SK-N-SH treated with all-trans-retinoic acid at 6 μM for 48 hours (cell line): Measurements from ENCODE around the gene GABARAPL1.

Experiments used
- ATAC-seq: fragments of 200-7000 bp; cut with Tn5 transposase; 3 replicates; pipeline ENCODE4 v1.9.1; 2020; ENCODE audit warnings: mild to moderate bottlenecking, moderate library complexity
- ARNTL ChIP-seq: fragments of 450-650 bp; formaldehyde crosslinking; IDR thresholded peaks from 2 replicates; pipeline ENCODE4 v1.5.0; 2020; ENCODE audit warnings: low read depth, mild to moderate bottlenecking, moderate library complexity, borderline replicate concordance
- BACH2 ChIP-seq: fragments of 250-450 bp; sonication (Bioruptor Pico); IDR thresholded peaks from 2 replicates; pipeline ENCODE4 v1.9.0; 2021; ENCODE audit warnings: mild to moderate bottlenecking, borderline replicate concordance
- CSDC2 ChIP-seq: fragments of 250-450 bp; sonication (Bioruptor Pico); IDR thresholded peaks from 2 replicates; pipeline ENCODE4 v1.5.0; 2020; ENCODE audit warnings: mild to moderate bottlenecking, moderate library complexity
- ESRRG ChIP-seq: fragments of 250-450 bp; sonication (Bioruptor Pico); IDR thresholded peaks from 2 replicates; pipeline ENCODE4 v1.6.1; 2021; ENCODE audit warnings: mild to moderate bottlenecking
- GLIS3 ChIP-seq: fragments of 250-450 bp; sonication (Bioruptor Pico); IDR thresholded peaks from 2 replicates; pipeline ENCODE4 v1.5.0; 2020; ENCODE audit warnings: mild to moderate bottlenecking, moderate library complexity
- ISL1 ChIP-seq: fragments of 250-450 bp; sonication (Bioruptor Pico); IDR thresholded peaks from 2 replicates; pipeline ENCODE4 v2.1.2; 2022; ENCODE audit warnings: mild to moderate bottlenecking, moderate library complexity
- OSR1 ChIP-seq: fragments of 250-450 bp; sonication (Bioruptor Pico); IDR thresholded peaks from 2 replicates; pipeline ENCODE4 v1.8.0; 2022; ENCODE audit warnings: moderate library complexity, mild to moderate bottlenecking, inconsistent platforms
- PATZ1 ChIP-seq: fragments of 250-450 bp; sonication (Bioruptor Pico); IDR thresholded peaks from 2 replicates; pipeline ENCODE4 v1.8.0; 2020; ENCODE audit warnings: mild to moderate bottlenecking, moderate library complexity, borderline replicate concordance
- POU6F1 ChIP-seq: fragments of 250-450 bp; sonication (Bioruptor Pico); IDR thresholded peaks from 2 replicates; pipeline ENCODE4 v1.8.0; 2021; ENCODE audit warnings: low read depth, mild to moderate bottlenecking, moderate library complexity, borderline replicate concordance
- PPARA ChIP-seq: fragments of 250-450 bp; sonication (Bioruptor Pico); IDR thresholded peaks from 2 replicates; pipeline ENCODE4 v1.5.0; 2020; ENCODE audit warnings: mild to moderate bottlenecking, borderline replicate concordance
- RARB ChIP-seq: fragments of 250-450 bp; sonication (Bioruptor Pico); IDR thresholded peaks from 2 replicates; pipeline ENCODE4 v1.8.0; 2021; ENCODE audit warnings: mild to moderate bottlenecking, moderate library complexity
- SNAI2 ChIP-seq: fragments of 250-450 bp; sonication (Bioruptor Pico); IDR thresholded peaks from 2 replicates; pipeline ENCODE4 v1.5.0; 2020; ENCODE audit warnings: mild to moderate bottlenecking, moderate library complexity
- TCF4 ChIP-seq: fragments of 250-450 bp; sonication (Bioruptor Pico); IDR thresholded peaks from 2 replicates; pipeline ENCODE4 v1.8.0; 2021; ENCODE audit warnings: mild to moderate bottlenecking, moderate library complexity, borderline replicate concordance
- ZC3H10 ChIP-seq: fragments of 250-450 bp; sonication (Bioruptor Pico); IDR thresholded peaks from 2 replicates; pipeline ENCODE4 v1.5.1; 2021; ENCODE audit warnings: mild to moderate bottlenecking, moderate library complexity
- ZFP3 ChIP-seq: fragments of 250-450 bp; sonication (Bioruptor Pico); IDR thresholded peaks from 2 replicates; pipeline ENCODE4 v1.5.0; 2020; ENCODE audit warnings: mild to moderate bottlenecking, moderate library complexity
- ZFP30 ChIP-seq: fragments of 450-650 bp; formaldehyde crosslinking; IDR thresholded peaks from 2 replicates; pipeline ENCODE4 v1.5.0; 2022; ENCODE audit warnings: mild to moderate bottlenecking, moderate library complexity
- ZNF565 ChIP-seq: fragments of 450-650 bp; formaldehyde crosslinking; conservative IDR thresholded peaks from 2 replicates; pipeline ENCODE4 v1.5.0; 2020; ENCODE audit warnings: low read depth, mild to moderate bottlenecking, moderate library complexity
- ZNF70 ChIP-seq: fragments of 450-650 bp; formaldehyde crosslinking; IDR thresholded peaks from 2 replicates; pipeline ENCODE4 v1.5.0; 2020; ENCODE audit warnings: mild to moderate bottlenecking, moderate library complexity
- ZNF8 ChIP-seq: fragments of 450-650 bp; formaldehyde crosslinking; IDR thresholded peaks from 2 replicates; pipeline ENCODE4 v1.5.0; 2020; ENCODE audit warnings: mild to moderate bottlenecking, moderate library complexity
- TF ChIP-seq, protein P1 (sequence below): fragments of 250-450 bp; sonication (Bioruptor Pico); IDR thresholded peaks from 2 replicates; pipeline ENCODE4 v1.5.1; 2021; ENCODE audit warnings: mild to moderate bottlenecking, moderate library complexity
- TF ChIP-seq, protein P2 (sequence below): fragments of 250-450 bp; sonication (Bioruptor Pico); IDR thresholded peaks from 2 replicates; pipeline ENCODE4 v1.5.1; 2020; ENCODE audit warnings: low read depth, mild to moderate bottlenecking, moderate library complexity
- TF ChIP-seq, protein P3 (sequence below): fragments of 250-450 bp; sonication (Bioruptor Pico); IDR thresholded peaks from 2 replicates; pipeline ENCODE4 v1.5.0; 2020; ENCODE audit warnings: mild to moderate bottlenecking, moderate library complexity

Gene GABARAPL1

DNA sequence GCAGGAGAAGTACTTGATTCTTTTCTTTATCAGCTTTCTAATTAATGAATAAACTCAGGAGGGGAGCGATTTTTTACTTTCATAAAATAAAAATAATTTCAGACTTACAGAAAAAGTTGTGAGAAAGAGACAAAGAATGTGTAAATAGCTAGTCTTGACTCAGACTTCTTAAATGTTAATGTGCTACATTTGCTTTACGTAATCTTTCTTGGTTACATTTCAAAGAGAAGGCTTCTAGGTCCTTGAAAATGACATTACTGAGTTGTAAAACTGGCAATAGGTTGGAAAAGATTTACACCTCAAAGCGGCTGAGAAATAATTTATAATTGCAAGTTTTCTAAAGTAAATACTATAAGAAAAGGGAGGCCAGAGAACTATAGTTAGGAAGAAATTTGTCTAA is 28.6 kb downstream of the GABARAPL1 start:
- no peak for ATAC-seq
- TF ChIP-seq ZC3H10: no peak
- no peak for TF ChIP-seq CSDC2 (CRISPR knock-in tag)
- no peak for TF ChIP-seq ZNF70 (CRISPR knock-in tag)
- no peak for TF ChIP-seq ZFP3
- TF ChIP-seq OSR1 (CRISPR knock-in tag): no peak
- TF ChIP-seq PPARA (CRISPR knock-in tag): no peak
- TF ChIP-seq POU6F1: no peak
- no peak for TF ChIP-seq ESRRG (CRISPR knock-in tag)
- no peak for TF ChIP-seq PATZ1 (CRISPR knock-in tag)
- TF ChIP-seq GLIS3 (CRISPR knock-in tag): no peak
- TF ChIP-seq, protein P1, sequence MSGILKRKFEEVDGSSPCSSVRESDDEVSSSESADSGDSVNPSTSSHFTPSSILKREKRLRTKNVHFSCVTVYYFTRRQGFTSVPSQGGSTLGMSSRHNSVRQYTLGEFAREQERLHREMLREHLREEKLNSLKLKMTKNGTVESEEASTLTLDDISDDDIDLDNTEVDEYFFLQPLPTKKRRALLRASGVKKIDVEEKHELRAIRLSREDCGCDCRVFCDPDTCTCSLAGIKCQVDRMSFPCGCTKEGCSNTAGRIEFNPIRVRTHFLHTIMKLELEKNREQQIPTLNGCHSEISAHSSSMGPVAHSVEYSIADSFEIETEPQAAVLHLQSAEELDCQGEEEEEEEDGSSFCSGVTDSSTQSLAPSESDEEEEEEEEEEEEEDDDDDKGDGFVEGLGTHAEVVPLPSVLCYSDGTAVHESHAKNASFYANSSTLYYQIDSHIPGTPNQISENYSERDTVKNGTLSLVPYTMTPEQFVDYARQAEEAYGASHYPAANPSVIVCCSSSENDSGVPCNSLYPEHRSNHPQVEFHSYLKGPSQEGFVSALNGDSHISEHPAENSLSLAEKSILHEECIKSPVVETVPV (CRISPR knock-in tag): no peak
- no peak for TF ChIP-seq ISL1 (CRISPR knock-in tag)
- no peak for TF ChIP-seq RARB (CRISPR knock-in tag)
- no peak for TF ChIP-seq ZNF565 (CRISPR knock-in tag)
- TF ChIP-seq SNAI2 (CRISPR knock-in tag): no peak
- no peak for TF ChIP-seq BACH2
- no peak for TF ChIP-seq ARNTL
- no peak for TF ChIP-seq TCF4
- TF ChIP-seq, protein P2, sequence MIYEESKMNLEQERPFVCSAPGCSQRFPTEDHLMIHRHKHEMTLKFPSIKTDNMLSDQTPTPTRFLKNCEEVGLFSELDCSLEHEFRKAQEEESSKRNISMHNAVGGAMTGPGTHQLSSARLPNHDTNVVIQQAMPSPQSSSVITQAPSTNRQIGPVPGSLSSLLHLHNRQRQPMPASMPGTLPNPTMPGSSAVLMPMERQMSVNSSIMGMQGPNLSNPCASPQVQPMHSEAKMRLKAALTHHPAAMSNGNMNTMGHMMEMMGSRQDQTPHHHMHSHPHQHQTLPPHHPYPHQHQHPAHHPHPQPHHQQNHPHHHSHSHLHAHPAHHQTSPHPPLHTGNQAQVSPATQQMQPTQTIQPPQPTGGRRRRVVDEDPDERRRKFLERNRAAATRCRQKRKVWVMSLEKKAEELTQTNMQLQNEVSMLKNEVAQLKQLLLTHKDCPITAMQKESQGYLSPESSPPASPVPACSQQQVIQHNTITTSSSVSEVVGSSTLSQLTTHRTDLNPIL (CRISPR knock-in tag): no peak
- TF ChIP-seq, all 23 proteins: peak for 0

- ATAC-seq: no peak
- TF ChIP-seq CSDC2 (CRISPR knock-in tag) (no peak), GLIS3 (CRISPR knock-in tag) (no peak), POU6F1 (no peak), ZFP3 (no peak), ZNF8 (CRISPR knock-in tag) (no peak), ZNF565 (CRISPR knock-in tag) (no peak), ARNTL (no peak), ZNF70 (CRISPR knock-in tag) (no peak), RARB (CRISPR knock-in tag) (no peak), ESRRG (CRISPR knock-in tag) (no peak), ZC3H10 (no peak), TCF4 (no peak), OSR1 (CRISPR knock-in tag) (no peak), ZFP30 (CRISPR knock-in tag) (no peak), BACH2 (no peak)
- TF ChIP-seq, protein P1 (CRISPR knock-in tag): no peak
- TF ChIP-seq, protein P3, sequence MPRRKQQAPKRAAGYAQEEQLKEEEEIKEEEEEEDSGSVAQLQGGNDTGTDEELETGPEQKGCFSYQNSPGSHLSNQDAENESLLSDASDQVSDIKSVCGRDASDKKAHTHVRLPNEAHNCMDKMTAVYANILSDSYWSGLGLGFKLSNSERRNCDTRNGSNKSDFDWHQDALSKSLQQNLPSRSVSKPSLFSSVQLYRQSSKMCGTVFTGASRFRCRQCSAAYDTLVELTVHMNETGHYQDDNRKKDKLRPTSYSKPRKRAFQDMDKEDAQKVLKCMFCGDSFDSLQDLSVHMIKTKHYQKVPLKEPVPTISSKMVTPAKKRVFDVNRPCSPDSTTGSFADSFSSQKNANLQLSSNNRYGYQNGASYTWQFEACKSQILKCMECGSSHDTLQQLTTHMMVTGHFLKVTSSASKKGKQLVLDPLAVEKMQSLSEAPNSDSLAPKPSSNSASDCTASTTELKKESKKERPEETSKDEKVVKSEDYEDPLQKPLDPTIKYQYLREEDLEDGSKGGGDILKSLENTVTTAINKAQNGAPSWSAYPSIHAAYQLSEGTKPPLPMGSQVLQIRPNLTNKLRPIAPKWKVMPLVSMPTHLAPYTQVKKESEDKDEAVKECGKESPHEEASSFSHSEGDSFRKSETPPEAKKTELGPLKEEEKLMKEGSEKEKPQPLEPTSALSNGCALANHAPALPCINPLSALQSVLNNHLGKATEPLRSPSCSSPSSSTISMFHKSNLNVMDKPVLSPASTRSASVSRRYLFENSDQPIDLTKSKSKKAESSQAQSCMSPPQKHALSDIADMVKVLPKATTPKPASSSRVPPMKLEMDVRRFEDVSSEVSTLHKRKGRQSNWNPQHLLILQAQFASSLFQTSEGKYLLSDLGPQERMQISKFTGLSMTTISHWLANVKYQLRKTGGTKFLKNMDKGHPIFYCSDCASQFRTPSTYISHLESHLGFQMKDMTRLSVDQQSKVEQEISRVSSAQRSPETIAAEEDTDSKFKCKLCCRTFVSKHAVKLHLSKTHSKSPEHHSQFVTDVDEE (CRISPR knock-in tag): no peak
- TF ChIP-seq, protein P2 (CRISPR knock-in tag): no peak
These were observed 29.1 kb downstream of the GABARAPL1 start for GRCh38 chr12:10241727-10242126.
